GM13976 (cell line): ENCODE measurements around the gene ECSCR.

ENCODE experiments used
- DNase-seq: peaks from one replicate; pipeline ENCODE4 v3.0.0; 2012; ENCODE audit warnings: low spot score
- CTCF ChIP-seq: IDR thresholded peaks from 2 replicates; pipeline ENCODE4 v1.5.1; 2012; ENCODE audit warnings: borderline replicate concordance, mild to moderate bottlenecking; ENCODE audit not compliant: insufficient read depth; ENCODE audit errors: extremely low read depth, missing control alignments, control extremely low read depth
- in situ Hi-C: fragments of 300-500 bp; cut with MboI; formaldehyde crosslinking; loops from one replicate; pipeline ENCODE4 v1.12.0; 2022; ENCODE audit warnings: low sequenced_read_pairs, mixed read lengths, inconsistent platforms; ENCODE audit not compliant: unreplicated experiment

Gene ECSCR

DNA sequence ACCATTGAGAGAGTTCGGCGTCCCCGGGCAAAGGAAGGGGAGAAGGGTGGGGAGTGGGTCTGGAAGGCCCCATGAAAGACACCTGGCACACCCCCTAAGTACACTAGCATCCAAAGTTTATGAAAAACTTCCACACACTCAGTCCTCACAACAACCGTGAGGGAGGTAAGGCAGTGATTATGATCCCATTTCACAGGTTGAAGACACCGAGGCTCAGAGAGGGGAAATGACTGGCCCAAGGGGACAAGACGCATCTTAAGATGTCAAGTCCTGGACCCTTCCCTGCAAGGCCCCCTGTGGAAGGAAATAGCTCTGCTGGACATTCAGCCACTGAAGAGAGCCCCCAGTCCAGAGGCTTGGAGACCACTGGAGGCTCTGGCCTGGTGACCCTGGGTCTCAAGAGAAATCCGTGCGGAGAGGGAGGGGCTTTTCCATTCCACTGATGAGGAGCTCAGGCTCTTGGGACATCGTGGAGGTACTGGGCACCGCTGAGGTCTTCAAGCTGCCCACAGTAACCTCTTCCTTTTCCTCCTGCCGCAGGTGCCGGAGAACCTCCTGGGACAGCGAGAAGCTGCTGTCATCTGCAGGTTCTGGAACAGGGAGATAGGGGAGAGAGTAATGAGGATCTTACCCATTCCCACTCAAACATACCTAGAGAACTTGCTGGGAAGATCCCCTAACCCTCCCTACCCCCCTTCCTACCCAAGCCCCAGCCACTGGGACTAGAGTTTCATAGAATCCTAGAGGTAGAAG is 13.5 kb upstream of the ECSCR start:
- DNase-seq: no peak
- in situ Hi-C loops: no loop called here
- no peak for TF ChIP-seq CTCF

DNA sequence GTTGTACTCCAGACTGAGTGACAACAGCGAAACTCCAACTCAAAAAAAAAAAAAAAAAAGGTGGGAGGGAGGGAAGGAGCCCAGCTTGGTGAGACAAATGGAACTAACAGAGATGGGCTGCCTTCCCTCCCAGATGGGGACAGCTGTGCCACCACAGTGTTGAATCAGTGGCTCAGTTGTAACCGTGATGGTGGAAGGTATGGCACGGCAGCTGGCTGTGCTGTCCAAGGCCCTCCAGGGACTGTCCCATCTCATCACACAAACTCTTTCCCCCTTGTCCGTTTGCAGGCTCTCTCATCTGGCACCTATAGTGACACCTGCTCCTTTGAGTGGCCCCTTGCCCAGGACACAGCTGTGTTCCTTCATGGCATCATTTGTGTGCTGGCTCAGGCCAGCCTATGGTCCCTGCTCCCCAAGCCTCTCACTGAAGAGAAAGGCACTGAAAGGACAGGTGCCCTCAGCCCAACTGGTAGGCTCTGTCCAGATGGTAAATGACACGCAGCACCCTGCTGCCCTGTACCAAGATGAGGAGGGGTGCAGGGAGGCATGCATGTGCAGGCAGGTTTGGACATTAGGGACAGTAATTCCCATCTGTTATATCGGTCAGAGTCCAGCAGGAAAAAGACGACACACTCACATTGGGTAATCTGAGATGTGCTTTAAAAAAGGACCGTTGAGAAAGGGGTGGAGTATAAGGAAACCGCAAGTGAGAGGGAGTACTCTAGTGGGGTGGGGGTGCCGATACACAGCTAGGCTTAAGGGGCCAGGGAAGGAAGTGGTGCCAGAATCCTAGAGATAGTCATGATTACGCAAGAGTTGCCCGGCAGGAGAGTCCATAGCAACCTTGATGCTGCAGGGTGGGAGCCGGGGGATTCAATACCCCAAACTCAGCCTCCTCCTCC is 12.6 kb upstream of the ECSCR start:
- DNase-seq: no peak
- in situ Hi-C loops: no loop called here
- no peak for TF ChIP-seq CTCF

GRCh38 chr5:139473565-139473964 is 11.0 kb upstream of the ECSCR start:
- in situ Hi-C loops: no loop called here
- no peak for TF ChIP-seq CTCF
- DNase-seq: no peak

DNA sequence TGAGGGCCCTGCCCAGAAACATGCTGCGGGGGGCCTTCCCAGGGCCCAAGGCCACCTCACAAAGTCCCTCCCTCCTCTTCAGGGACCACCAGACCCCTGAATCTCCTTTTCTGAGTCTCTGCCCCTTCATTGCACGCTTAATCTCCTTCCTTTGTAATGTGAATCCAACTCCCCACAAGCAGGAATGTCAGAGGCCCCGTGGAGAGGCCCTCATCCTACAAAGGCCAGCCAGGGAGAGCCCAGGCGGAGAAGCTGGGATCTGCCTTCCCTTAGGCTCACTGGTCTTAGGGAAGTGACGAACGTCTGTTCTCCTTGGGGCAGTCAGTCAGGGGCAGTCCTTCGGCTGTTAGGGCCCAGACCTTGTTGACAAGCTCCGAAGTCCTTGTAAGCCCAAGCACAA is 10.6 kb upstream of the ECSCR start:
- no peak for DNase-seq
- TF ChIP-seq CTCF: no peak
- in situ Hi-C loops: no loop called here

GRCh38 chr5:139472386-139473030 is 10.0 kb upstream of the ECSCR start:
- TF ChIP-seq CTCF: no peak
- DNase-seq: no peak
- in situ Hi-C loops: no loop called here

DNA sequence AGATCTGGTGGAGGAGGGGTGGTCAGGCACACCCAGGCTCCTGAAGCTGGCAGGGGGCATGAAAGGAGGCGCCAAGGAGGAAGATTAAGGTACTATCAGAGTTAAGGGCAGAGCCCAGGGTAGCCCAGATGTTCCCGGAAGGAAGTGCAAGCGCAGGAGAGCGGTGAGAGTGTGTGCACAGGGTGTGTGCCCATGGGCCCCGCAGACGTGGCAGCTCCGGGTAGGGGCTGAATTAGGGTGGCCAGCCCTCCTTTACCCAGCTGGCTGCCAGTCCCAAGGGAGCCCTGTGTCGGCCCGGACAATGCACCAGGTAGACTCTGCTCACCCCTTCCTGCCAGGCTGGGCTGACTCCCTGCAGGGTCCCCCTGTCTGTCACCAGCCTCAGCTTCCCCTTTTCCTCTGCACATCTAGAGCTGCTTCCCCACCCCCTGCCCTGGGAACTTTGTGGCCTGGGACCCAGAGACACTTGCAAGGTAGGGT is 8.3 kb upstream of the ECSCR start, which contains the start of gene SMIM33:
SMIM33 (plus strand) TSS at position 184 of the 480 bp plus-strand sequence; CDS start at position 302, 118 bp downstream.
- DNase-seq: no peak
- in situ Hi-C loops: no loop called here
- TF ChIP-seq CTCF: no peak
